B cell (primary cell): ENCODE measurements around the gene PLEKHB1.

ENCODE experiments used
- CTCF ChIP-seq: fragments of 200-600 bp; IDR thresholded peaks from one replicate; pipeline ENCODE4 v1.8.0; 2022; ENCODE audit warnings: antibody characterized with exemption, mild to moderate bottlenecking
- EZH2 ChIP-seq: IDR thresholded peaks from 2 replicates; pipeline ENCODE4 v1.6.1; 2012; ENCODE audit warnings: borderline replicate concordance, low read depth, mild to moderate bottlenecking, moderate library complexity, low read length; ENCODE audit not compliant: insufficient read depth, poor library complexity, severe bottlenecking

- TF ChIP-seq CTCF: peak; percentile 99
- no peak for TF ChIP-seq EZH2
Measured at GRCh38 chr11:73661035-73661628, 14.8 kb downstream of the PLEKHB1 start.
